Activated naive CD8-positive, alpha-beta T cell (primary cell): ENCODE results near the gene PPP1R16B.

Source experiments
- H3K27ac Mint-ChIP-seq: one replicate; pipeline ENCODE4 v1.8.0; 2021; ENCODE audit warnings: mixed read lengths
- H3K27me3 Mint-ChIP-seq: one replicate; pipeline ENCODE4 v1.8.0; 2021; ENCODE audit warnings: mixed read lengths
- H3K36me3 Mint-ChIP-seq: one replicate; pipeline ENCODE4 v1.8.0; 2021; ENCODE audit warnings: mixed read lengths
- H3K4me1 Mint-ChIP-seq: one replicate; pipeline ENCODE4 v1.8.0; 2021; ENCODE audit warnings: low read depth, mixed read lengths
- H3K4me3 Mint-ChIP-seq: one replicate; pipeline ENCODE4 v1.8.0; 2021; ENCODE audit warnings: mild to moderate bottlenecking, mixed read lengths
- H3K9me3 Mint-ChIP-seq: one replicate; pipeline ENCODE4 v1.8.0; 2021; ENCODE audit warnings: low read depth, mixed read lengths

The PPP1R16B gene

DNA sequence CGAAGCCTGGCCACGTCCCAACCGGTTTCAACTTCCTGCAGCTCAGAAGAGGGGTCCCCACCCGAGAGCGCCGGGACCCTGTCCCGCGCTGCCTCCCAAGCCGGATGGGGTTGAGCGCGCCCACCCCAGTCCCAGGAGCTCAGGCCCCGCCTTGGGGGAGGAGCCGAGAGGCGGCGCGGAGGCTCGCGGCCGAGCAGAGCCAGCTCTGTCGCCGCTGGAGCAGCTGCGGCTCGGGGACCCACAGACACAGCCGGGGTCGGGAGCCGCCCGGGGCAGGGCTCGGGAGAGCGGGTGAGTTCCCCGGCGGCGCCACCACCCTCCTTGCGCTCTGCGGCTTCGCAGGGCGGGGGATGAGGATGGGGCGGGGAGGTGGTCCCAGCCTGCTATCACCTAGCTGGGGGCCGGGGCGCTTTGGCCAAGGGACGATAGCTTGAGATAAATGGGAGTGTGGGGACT lies at the start of gene PPP1R16B:
Gene PPP1R16B, plus strand, starts transcription at position 196 of the 456 bp plus-strand sequence. CDS start 30,229 bp downstream, outside the sequence.
- Mint-ChIP-seq H3K9me3 (no peaks in the 10 kb centered on the region), H3K4me3 (peak within 1 kb of the TSS; percentile 86), H3K36me3 (peaks cover 7% of the 10 kb centered on the region), H3K4me1 (peaks cover 55% of the 10 kb centered on the region), H3K27me3 (no peaks in the 10 kb centered on the region), H3K27ac (peak within 1 kb of the TSS; percentile 93)

DNA sequence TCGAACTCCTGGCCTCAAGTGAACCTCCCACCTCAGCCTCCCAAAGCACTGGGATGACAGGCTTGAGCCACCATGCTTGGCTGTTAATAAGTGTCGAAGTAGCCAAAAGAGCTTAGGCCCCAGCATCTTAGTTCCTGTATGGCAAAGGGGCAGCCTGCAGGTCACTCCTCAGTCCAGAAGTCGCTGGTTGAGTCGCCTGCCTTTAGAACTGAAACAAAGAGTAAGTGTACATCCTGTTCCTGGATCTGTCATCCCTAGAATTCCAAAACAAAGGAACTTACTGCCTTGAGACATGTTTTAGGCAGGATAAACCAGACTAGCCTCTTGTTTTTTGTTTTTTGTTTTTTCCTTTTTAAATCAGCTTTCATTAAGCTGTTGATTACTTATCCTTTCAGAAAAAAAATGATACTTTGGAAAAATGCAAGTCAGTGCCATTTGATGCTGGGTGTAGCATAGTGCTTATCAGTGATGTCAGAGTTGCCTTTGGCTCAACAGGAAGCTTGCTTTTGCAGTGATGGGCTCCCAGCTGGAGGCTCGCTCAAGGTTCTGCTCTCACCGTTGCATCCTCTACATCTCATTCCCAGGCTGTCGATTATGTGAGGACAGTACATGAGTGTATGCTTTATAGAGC lies 48.2 kb upstream of the PPP1R16B start:
- Mint-ChIP-seq H3K27me3 (no peaks in the 10 kb centered on the region), H3K27ac (no peak overlapping the region), H3K36me3 (peaks cover 19% of the 10 kb centered on the region), H3K4me3 (no peak overlapping the region), H3K9me3 (no peaks in the 10 kb centered on the region), H3K4me1 (no peaks in the 10 kb centered on the region)

DNA sequence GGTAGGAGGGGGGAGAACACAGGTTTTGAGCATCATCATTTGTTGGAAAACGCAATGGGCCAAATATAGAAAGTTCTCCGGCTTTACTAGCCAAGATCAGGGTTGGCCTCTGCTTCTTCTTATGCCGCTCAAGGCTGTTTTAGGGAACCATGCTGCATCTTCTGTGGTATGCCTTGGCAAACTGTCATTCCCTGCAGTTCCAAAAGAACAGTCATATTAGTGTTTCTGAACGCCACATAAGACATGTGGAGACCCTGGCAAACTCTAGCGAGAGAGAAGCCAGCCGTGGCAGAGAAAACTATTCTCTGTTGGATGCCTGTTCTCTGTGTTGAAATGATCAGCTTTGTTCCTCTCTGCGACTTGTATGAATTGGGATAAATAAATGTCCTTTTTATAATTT lies 46.4 kb upstream of the PPP1R16B start:
- H3K4me1 Mint-ChIP-seq = peaks cover 9% of the 10 kb centered on the region
- H3K9me3 Mint-ChIP-seq = no peaks in the 10 kb centered on the region
- no peak overlapping the region for H3K4me3 Mint-ChIP-seq
- no peaks in the 10 kb centered on the region for H3K27me3 Mint-ChIP-seq
- no peak overlapping the region for H3K27ac Mint-ChIP-seq
- H3K36me3 Mint-ChIP-seq = peaks cover 24% of the 10 kb centered on the region

DNA sequence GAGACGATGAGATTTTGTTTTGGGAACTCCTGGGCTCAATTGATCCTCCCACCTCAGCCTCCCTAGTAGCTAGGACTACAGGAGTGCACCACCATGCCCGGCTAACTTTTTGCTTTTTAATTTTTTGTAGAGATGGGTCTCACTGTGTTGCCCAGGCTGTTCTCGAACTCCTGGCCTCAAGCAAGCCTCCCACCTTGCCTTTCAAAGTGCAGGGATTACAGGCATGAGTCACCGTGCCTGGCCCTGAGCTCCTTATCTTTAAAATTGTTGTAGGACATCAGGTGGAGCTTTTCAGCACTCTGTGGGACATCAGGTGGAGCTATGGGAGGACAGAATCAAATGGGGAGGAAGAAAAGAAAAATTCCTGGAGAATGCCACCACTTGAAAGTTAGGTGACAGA lies 44.5 kb upstream of the PPP1R16B start:
- Mint-ChIP-seq H3K36me3 (peaks cover 27% of the 10 kb centered on the region), H3K9me3 (no peaks in the 10 kb centered on the region), H3K4me3 (no peak overlapping the region), H3K4me1 (peaks cover 19% of the 10 kb centered on the region), H3K27me3 (no peaks in the 10 kb centered on the region), H3K27ac (no peak overlapping the region)

DNA sequence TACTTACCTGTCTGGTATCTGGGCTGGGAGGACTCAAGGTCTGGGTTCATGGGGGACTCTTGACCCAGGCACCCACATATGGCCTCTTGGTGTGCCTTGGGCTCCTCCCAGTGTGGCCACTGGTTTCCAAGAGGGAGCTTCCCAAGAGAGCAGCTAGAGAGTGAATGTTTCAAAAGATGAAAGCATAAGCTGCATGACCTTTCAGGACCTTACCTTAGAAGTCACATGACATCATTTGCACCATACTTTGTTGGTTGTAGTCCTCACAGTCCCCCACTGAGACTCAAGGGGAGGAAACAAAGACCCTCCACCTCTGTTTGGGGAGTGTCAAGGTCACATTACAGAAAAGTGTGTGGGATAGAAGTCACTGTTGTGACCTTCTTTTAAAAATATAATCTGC lies 43.3 kb upstream of the PPP1R16B start:
- Mint-ChIP-seq H3K4me3 (no peak overlapping the region), H3K27ac (no peak overlapping the region), H3K4me1 (peaks cover 19% of the 10 kb centered on the region), H3K36me3 (peaks cover 24% of the 10 kb centered on the region), H3K9me3 (no peaks in the 10 kb centered on the region), H3K27me3 (no peaks in the 10 kb centered on the region)

DNA sequence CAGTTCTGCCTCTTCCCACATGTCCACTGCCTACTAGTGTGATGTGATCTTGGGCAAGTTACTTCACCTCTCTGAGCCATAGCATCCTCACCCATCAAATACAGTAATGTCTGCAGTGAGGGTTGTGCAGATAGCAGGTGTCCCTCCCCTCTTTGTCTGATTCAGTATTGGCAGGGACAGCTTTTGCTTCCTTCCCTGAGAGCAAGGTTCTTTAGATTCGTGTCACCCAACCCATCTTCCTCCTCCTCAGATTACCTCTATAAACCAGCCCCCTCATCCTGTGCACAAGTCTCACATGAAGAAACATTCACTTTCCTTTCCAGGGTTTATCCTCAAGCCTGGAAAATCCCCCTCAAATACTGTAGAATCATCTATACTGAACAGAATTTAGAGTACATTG lies 41.9 kb upstream of the PPP1R16B start:
- H3K27ac Mint-ChIP-seq = peak overlapping the region; percentile 38
- no peaks in the 10 kb centered on the region for H3K9me3 Mint-ChIP-seq
- peaks cover 24% of the 10 kb centered on the region for H3K36me3 Mint-ChIP-seq
- no peak overlapping the region for H3K4me3 Mint-ChIP-seq
- peaks cover 19% of the 10 kb centered on the region for H3K4me1 Mint-ChIP-seq
- H3K27me3 Mint-ChIP-seq = no peaks in the 10 kb centered on the region

DNA sequence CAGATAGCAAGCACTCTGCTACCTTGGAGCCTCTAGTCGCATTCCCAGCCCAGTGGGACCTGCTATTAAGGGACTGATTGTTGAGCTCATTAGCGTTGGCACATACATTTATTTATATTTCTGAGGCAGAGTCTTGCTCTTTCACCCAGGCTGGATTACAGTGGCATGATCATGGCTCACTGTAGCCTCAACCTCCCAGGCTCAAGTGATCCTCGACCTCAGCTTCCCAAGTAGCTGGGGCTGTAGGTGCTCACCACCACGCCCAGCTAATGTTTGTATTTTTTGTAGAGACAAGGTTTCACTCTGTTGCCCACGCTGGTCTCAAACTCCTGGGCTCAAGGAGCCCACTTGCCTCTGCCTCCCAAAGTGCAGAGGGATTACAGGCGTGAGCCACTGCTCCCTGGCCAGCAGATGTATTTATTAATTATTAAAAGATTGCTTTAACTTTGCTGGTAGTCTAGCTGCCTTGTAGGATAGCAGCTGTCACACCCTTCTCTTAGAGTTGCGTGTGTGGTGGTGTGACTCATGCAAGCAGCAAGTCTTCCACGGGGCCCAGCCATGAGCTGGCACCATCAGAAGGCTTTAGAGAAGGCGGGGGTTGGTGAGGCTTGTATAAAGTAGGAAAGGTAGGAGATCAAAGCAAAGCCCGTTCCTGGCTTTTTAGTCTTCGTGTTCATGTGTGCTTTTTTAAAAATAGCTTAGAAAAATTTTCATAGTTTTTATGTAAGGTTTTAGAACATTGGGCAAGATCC lies 40.8 kb upstream of the PPP1R16B start:
- Mint-ChIP-seq H3K27me3 (no peaks in the 10 kb centered on the region), H3K4me3 (peak overlapping the region; percentile 27), H3K36me3 (peaks cover 24% of the 10 kb centered on the region), H3K4me1 (peaks cover 19% of the 10 kb centered on the region), H3K9me3 (no peaks in the 10 kb centered on the region), H3K27ac (peak overlapping the region; percentile 64)

DNA sequence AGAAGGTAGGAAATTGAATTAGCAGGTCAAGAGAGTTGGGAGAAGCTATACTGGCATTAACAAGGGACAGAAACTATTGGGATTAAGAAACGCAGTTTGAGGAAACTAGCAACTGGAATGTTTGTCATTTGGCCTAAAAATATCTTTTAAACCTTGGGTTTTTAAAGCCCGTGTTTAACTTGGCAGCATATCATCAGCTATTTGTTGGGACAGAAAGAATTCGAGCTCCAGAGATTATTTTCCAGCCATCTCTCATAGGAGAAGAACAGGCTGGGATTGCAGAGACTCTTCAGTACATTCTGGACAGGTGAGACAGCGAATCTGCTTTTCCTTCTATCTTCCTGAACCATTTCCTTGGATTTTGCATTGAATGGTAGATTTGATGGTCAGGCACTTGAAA lies 39.4 kb upstream of the PPP1R16B start:
- no peak overlapping the region for H3K27ac Mint-ChIP-seq
- no peak overlapping the region for H3K4me3 Mint-ChIP-seq
- no peaks in the 10 kb centered on the region for H3K27me3 Mint-ChIP-seq
- H3K36me3 Mint-ChIP-seq = peaks cover 18% of the 10 kb centered on the region
- no peaks in the 10 kb centered on the region for H3K9me3 Mint-ChIP-seq
- peaks cover 19% of the 10 kb centered on the region for H3K4me1 Mint-ChIP-seq

DNA sequence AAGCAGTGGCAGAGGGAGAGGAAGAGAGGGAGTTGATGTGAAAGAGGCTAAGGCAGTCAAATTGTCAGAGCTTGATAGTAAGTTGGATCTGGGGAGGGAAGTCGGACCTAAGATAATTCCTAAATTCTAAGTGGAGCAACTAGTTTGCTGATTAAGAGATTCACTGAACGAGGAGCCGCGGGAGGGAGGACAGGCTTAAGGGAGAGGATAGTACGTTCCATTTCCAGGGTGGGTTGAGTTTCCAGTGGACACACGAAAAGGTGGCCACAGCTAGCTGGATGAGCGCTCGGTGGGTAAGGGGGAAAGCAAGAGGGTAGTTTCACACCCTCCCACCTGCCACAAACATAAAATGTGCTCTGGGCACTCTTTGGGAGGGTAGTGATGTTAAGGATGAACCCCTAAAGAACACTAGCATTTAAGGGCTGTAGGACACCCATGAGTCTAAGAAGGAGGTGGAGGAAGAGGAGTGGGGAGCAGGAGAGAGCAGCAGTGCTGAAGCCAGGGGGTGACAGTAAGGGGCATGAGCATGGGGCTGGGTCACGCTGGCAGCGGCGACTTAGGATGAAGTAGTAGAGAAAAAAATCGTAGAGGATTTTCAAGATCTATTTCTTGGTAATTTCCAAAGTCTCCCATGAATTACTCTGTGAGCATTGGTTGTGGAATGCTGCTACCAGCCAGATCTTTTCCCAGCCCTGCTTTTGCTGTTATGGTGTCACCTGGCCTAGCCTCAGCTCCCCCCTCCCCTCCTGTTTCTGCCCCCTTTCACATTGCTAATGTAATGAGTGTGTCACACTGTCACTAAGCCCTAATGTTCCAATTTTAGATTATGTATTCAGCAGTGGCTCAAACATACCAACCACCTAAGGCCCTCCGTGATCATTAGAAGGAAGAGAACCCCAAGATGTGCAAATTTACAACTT lies 35.9 kb upstream of the PPP1R16B start:
- Mint-ChIP-seq H3K27me3 (no peaks in the 10 kb centered on the region), H3K9me3 (peaks cover 8% of the 10 kb centered on the region), H3K4me3 (no peak overlapping the region), H3K36me3 (peaks cover 25% of the 10 kb centered on the region), H3K4me1 (peaks cover 6% of the 10 kb centered on the region), H3K27ac (peak overlapping the region; percentile 7)

DNA sequence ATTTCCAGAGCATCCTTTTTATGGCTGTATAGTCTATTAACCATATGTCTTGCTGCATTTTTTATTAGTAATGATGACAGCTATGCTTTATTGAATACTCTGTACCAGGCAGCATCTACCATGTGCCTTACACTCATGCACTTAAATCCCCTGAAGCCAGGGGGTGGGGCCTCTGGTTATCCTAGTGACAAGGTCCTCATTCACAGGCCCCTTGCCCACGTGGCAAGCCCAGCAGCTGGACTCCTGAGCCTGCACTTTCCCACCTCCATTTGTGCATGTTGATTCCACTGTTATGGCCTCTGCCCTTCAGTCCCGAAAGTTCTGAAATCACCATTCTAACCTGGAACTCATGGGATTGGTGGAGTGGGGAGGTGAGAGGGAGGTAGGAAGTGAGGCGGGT lies 35.0 kb upstream of the PPP1R16B start:
- Mint-ChIP-seq H3K4me3 (no peak overlapping the region), H3K27me3 (no peaks in the 10 kb centered on the region), H3K27ac (no peak overlapping the region), H3K36me3 (peaks cover 21% of the 10 kb centered on the region), H3K9me3 (peaks cover 8% of the 10 kb centered on the region), H3K4me1 (no peaks in the 10 kb centered on the region)

DNA sequence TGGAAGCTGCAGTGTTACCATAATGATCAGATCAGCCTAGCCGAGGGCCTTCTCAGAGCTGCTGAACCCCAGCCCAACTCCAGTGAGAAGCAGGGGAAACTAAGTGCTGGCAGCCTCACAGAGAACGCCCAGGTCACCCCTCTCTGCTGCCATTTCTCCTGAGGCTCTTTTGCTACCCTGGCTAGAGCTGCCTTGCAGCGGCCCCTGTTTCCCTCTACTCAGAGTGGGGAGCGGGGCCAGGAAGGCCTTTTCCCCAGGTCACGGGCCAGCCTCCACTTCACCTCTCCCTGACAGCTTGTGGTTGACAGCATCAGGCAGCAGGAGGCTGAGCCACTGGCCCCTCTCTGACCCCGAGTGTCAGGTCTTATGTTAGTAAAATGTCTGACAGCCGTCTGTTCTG lies 34.5 kb upstream of the PPP1R16B start:
- no peak overlapping the region for H3K27ac Mint-ChIP-seq
- no peak overlapping the region for H3K4me3 Mint-ChIP-seq
- H3K4me1 Mint-ChIP-seq = no peaks in the 10 kb centered on the region
- no peaks in the 10 kb centered on the region for H3K27me3 Mint-ChIP-seq
- peaks cover 8% of the 10 kb centered on the region for H3K9me3 Mint-ChIP-seq
- peaks cover 18% of the 10 kb centered on the region for H3K36me3 Mint-ChIP-seq

DNA sequence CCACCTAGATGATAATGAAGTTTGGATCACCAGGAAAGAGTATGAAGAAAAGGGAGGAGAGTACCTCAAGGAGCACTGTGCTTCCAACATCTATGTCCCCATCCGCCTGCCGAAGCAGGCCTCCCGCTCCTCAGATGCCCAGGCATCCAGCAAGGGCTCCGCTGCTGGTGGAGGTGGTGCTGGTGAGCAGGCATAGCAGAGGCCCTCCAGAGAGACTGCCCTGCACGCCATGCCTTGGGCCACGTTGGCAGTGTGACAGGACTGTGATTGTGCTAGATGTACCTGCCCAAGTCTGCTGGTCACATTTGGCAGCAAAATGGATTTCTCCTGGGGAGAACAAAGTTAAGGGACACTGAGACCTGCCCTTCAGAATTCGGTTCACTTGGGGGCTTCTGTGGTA lies 33.9 kb upstream of the PPP1R16B start:
- Mint-ChIP-seq H3K4me3 (no peak overlapping the region), H3K9me3 (peaks cover 8% of the 10 kb centered on the region), H3K27ac (no peak overlapping the region), H3K4me1 (no peaks in the 10 kb centered on the region), H3K27me3 (no peaks in the 10 kb centered on the region), H3K36me3 (peaks cover 18% of the 10 kb centered on the region)

DNA sequence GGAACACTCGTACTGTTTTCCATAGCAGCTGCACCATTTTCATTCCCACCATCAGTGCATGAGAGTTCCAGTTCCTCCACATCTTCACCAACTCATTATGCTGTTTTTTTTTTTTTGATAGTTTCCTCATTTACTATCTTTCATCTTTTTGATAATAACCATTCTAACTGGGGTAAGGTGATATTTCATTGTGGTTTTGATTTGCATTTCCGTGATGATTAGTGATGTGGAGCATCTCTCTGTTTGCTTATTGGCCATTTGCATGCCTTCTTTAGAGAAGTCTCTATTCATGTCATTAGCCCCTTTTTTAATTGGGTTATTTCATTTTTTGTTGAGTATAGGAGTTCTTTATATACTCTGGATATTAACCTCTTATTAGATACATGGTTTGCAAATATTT lies 31.3 kb upstream of the PPP1R16B start:
- Mint-ChIP-seq H3K4me3 (no peak overlapping the region), H3K27me3 (no peaks in the 10 kb centered on the region), H3K27ac (no peak overlapping the region), H3K36me3 (peaks cover 18% of the 10 kb centered on the region), H3K4me1 (no peaks in the 10 kb centered on the region), H3K9me3 (peaks cover 8% of the 10 kb centered on the region)

DNA sequence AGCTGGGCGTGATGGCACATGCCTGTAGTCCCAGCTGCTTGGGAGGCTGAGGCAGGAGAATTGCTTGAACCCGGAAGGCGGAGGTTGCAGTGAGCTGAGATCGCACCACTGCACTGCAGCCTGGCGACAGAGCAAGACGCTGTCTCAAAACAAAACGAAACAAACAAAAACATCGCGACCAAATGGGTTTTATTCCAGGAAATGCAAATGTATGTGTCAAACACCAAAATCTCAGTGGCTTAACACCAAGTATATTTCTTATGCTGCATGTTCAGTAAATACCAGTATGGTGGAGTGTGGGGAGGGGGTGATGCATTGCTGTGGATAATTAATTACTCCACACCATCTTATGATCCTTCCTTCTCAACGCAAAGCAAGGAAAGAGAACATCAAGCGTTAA lies 29.1 kb upstream of the PPP1R16B start:
- peaks cover 18% of the 10 kb centered on the region for H3K36me3 Mint-ChIP-seq
- H3K4me1 Mint-ChIP-seq = peaks cover 6% of the 10 kb centered on the region
- no peak overlapping the region for H3K27ac Mint-ChIP-seq
- H3K9me3 Mint-ChIP-seq = peaks cover 8% of the 10 kb centered on the region
- H3K27me3 Mint-ChIP-seq = no peaks in the 10 kb centered on the region
- no peak overlapping the region for H3K4me3 Mint-ChIP-seq
